Measurements from ENCODE around the gene IGSF23. TPM values are rescaled to one million over a fixed set of nuclear protein-coding genes. Genes with fewer than 3 reads are reported as not detected.

The IGSF23 gene
- total and polyA plus RNA-seq, 2 of the 13 experiments (the other 11 are each of a cell fraction or from before 2014, with no cell fraction given): 2.3 to 8.8 TPM

- TF ChIP-seq ZNF512B (CRISPR knock-in tag; IDR thresholded peaks at IDR 0.05; ENCODE audit: borderline replicate concordance): no peak
- no peak for TF ChIP-seq ELF1 (CRISPR knock-in tag; IDR thresholded peaks at IDR 0.05)
- no peak for TF ChIP-seq ZFP37 (CRISPR knock-in tag; IDR thresholded peaks at IDR 0.05; ENCODE audit: borderline replicate concordance)
- TF ChIP-seq RXRB (CRISPR knock-in tag; IDR thresholded peaks at IDR 0.05; ENCODE audit: borderline replicate concordance): peak; percentile 84
- TF ChIP-seq ZNF224 (CRISPR knock-in tag; IDR thresholded peaks at IDR 0.05): no peak
- TF ChIP-seq ARNT (IDR thresholded peaks at IDR 0.05): no peak
- peak; percentile 46; the same call in 1 of the 2 replicates for TF ChIP-seq HDAC1 (CRISPR knock-in tag; IDR thresholded peaks at IDR 0.05)
- no peak for TF ChIP-seq REPIN1 (CRISPR knock-in tag; IDR thresholded peaks at IDR 0.05; ENCODE audit: borderline replicate concordance, low read depth)
- TF ChIP-seq TFAP4 (IDR thresholded peaks at IDR 0.05; ENCODE audit: borderline replicate concordance, low read depth): no peak
- no peak for TF ChIP-seq ZNF460 (CRISPR knock-in tag; IDR thresholded peaks at IDR 0.05; ENCODE audit: borderline replicate concordance)
- no peak for TF ChIP-seq MLLT10 (CRISPR knock-in tag; IDR thresholded peaks at IDR 0.05)
- TF ChIP-seq ZNF616 (CRISPR knock-in tag; IDR thresholded peaks at IDR 0.05; ENCODE audit: low read depth): no peak
- TF ChIP-seq RBM39 (IDR thresholded peaks at IDR 0.05; ENCODE audit: low read depth, low read length, poor library complexity, severe bottlenecking): peak; percentile 57
- no peak for TF ChIP-seq ELK4 (CRISPR knock-in tag; IDR thresholded peaks at IDR 0.05; ENCODE audit: borderline replicate concordance)
- no peak for TF ChIP-seq SRSF1 (optimal IDR thresholded peaks at IDR 0.05; ENCODE audit: low read depth, low read length)
- TF ChIP-seq ZSCAN5A (CRISPR knock-in tag; IDR thresholded peaks at IDR 0.05; ENCODE audit: borderline replicate concordance): 0 out of 2 replicates have a peak, but pooled peaks have one; percentile 56
- TF ChIP-seq ZNF672 (CRISPR knock-in tag; IDR thresholded peaks at IDR 0.05): no peak
- TF ChIP-seq NFATC3 (CRISPR knock-in tag; IDR thresholded peaks at IDR 0.05): no peak
- no peak; the same call in 1 of the 2 replicates for TF ChIP-seq FOXJ3 (CRISPR knock-in tag; IDR thresholded peaks at IDR 0.05; ENCODE audit: borderline replicate concordance)
- TF ChIP-seq U2AF2 (IDR thresholded peaks at IDR 0.05; ENCODE audit: low read depth, low read length): no peak
- no peak for TF ChIP-seq ZNF17 (CRISPR knock-in tag; IDR thresholded peaks at IDR 0.05)
Observed at GRCh38 chr19:44613295-44614178, at the start of gene IGSF23 (continued).
